Measurements from ENCODE around the gene RNF19B. TPM values are rescaled to one million over a fixed set of nuclear protein-coding genes. Genes with fewer than 3 reads are reported as not detected.

The RNF19B gene
- total RNA-seq, 1 experiment from 2014 or later = 22.5 TPM

GRCh38 chr1:32981003-32981901 is 16.6 kb upstream of the RNF19B start:
- POLR2A ChIA-PET = interaction anchor here (1.2 kb wide), 1 partner anchor 17 kb away, joined by 5 read pairs; the partner anchor contains the start of gene RNF19B
- Histone ChIP-seq H3K9me3 (ENCODE audit: control insufficient read depth in 1 of 2, insufficient read depth in 1 of 2, low read depth in 1 of 2, low read length in 2 of 2) (no peaks in the 10 kb centered on the region), H3K27me3 (ENCODE audit: insufficient read depth, low read length) (no peaks in the 10 kb centered on the region), H3K4me3 (replicated peaks in 1 of 2; ENCODE audit: low read depth in 1 of 2, low read length in 2 of 2) (no peak overlapping the region), H3K27ac (ENCODE audit: low read depth, low read length) (no peak overlapping the region), H3K4me1 (ENCODE audit: control insufficient read depth in 1 of 2, insufficient read depth in 2 of 2, low read length in 2 of 2) (peaks cover 0 to 10% of the 10 kb centered on the region in 2 experiments; a peak in 1 of 4 replicates), H3K9me2 (ENCODE audit: insufficient read depth) (no peaks in the 10 kb centered on the region), H2AFZ (ENCODE audit: low read depth, low read length, poor library complexity, severe bottlenecking) (no peak overlapping the region), H3K4me2 (ENCODE audit: low read length) (peak overlapping the region; percentile 17; the same call in 1 of the 2 replicates), H3K36me3 (ENCODE audit: control insufficient read depth in 1 of 2, insufficient read depth in 2 of 2, low read length in 2 of 2) (no peaks in the 10 kb centered on the region), H4K20me1 (ENCODE audit: insufficient read depth) (no peaks in the 10 kb centered on the region), H3K79me2 (ENCODE audit: insufficient read depth, low read length) (no peaks in the 10 kb centered on the region), H3K9ac (ENCODE audit: low read length) (no peak overlapping the region)
- TF ChIP-seq SIN3A (IDR thresholded peaks at IDR 0.05; ENCODE audit: low read depth) = no peak
- TF ChIP-seq ZFX (IDR thresholded peaks at IDR 0.05) = no peak
- no peak for TF ChIP-seq CBX3 (IDR thresholded peaks at IDR 0.05; ENCODE audit: low read depth)
- no peak for TF ChIP-seq SP1 (IDR thresholded peaks at IDR 0.05; ENCODE audit: low read depth)
- TF ChIP-seq CTCF (IDR thresholded peaks at IDR 0.05 in 2 of 3, conservative IDR thresholded peaks at IDR 0.05 in 1 of 3; ENCODE audit: borderline replicate concordance in 1 of 3, insufficient read depth in 1 of 3, low read depth in 2 of 3, low read length in 2 of 3) = no peak
- no peak for TF ChIP-seq ATF3 (IDR thresholded peaks at IDR 0.05)
- TF ChIP-seq EZH2phosphoT487 (IDR thresholded peaks at IDR 0.05; ENCODE audit: borderline replicate concordance) = no peak
- TF ChIP-seq CEBPB (IDR thresholded peaks at IDR 0.05; ENCODE audit: low read depth) = no peak
- TF ChIP-seq TCF7L2 (IDR thresholded peaks at IDR 0.05; ENCODE audit: borderline replicate concordance, extremely low read depth, insufficient read depth, insufficient read length) = no peak
- TF ChIP-seq YY1 (IDR thresholded peaks at IDR 0.05; ENCODE audit: extremely low read depth, insufficient replicate concordance, low read depth, low read length) = no peak
- no peak for TF ChIP-seq MAX (IDR thresholded peaks at IDR 0.05)
- TF ChIP-seq EGR1 (IDR thresholded peaks at IDR 0.05; ENCODE audit: low read depth) = no peak
- no peak for TF ChIP-seq SRF (IDR thresholded peaks at IDR 0.05; ENCODE audit: low read depth)
- no peak for TF ChIP-seq EZH2 (IDR thresholded peaks at IDR 0.05)
- TF ChIP-seq RAD21 (IDR thresholded peaks at IDR 0.05; ENCODE audit: low read depth) = no peak
- no peak; the same call in 1 of the 2 replicates for TF ChIP-seq ELF1 (IDR thresholded peaks at IDR 0.05; ENCODE audit: borderline replicate concordance, low read depth)
- no peak; the same call in 1 of the 2 replicates for TF ChIP-seq POLR2AphosphoS5 (IDR thresholded peaks at IDR 0.05; ENCODE audit: low read depth, low read length)
- TF ChIP-seq REST (IDR thresholded peaks at IDR 0.05; ENCODE audit: low read depth) = no peak
- no peak for TF ChIP-seq ZNF274 (IDR thresholded peaks at IDR 0.05; ENCODE audit: low read depth, low read length)
- DNase-seq (ENCODE audit: low read depth, low spot score) = no peak
- BruUV-seq (replicated peaks) = no TSS peak
- CTCF ChIA-PET = no interaction called here
- ATAC-seq = no peak
- intact Hi-C loops (cut with micrococcal nuclease) = no loop called here
- RAD21 ChIA-PET (ENCODE audit: low non-redundant PET in 1 of 2, low total read pairs in 2 of 2, uncharacterized antibody in 2 of 2, unreplicated experiment in 2 of 2) = no interaction called here

Data from HCT116 (cell line).